ENCODE results near the gene CTIF.

- no peak for TF ChIP-seq CTCF (IDR thresholded peaks at IDR 0.05; ENCODE audit: low read depth, low read length)
- TF ChIP-seq EZH2phosphoT487 (IDR thresholded peaks at IDR 0.05; ENCODE audit: low read depth) = no peak
These were observed 166.2 kb downstream of the CTIF start for GRCh38 chr18:48705043-48705442.
